NCI-H226 (cell line): ENCODE results near the gene IRAK2.
"Not testable (repeated sequence)": the region's sequence is repeated elsewhere in the genome, so short reads cannot be mapped to it uniquely, and the experiment has no call there.

Source experiments
- DNase-seq: peaks from one replicate; pipeline ENCODE4 v3.0.0-alpha.2; 2015

IRAK2 gene

GRCh38 chr3:10260211-10260701, 95.5 kb downstream of the IRAK2 start:
- no peak for DNase-seq

GRCh38 chr3:10262027-10262426, 97.3 kb downstream of the IRAK2 start:
- DNase-seq = no peak

GRCh38 chr3:10263646-10264363, 99.1 kb downstream of the IRAK2 start:
- DNase-seq = peak; percentile 20

GRCh38 chr3:10265833-10266232, 101.1 kb downstream of the IRAK2 start:
- no peak for DNase-seq

GRCh38 chr3:10266936-10267335, 102.2 kb downstream of the IRAK2 start:
- not testable (repeated sequence) for DNase-seq

GRCh38 chr3:10268116-10268515, 103.4 kb downstream of the IRAK2 start:
- no peak for DNase-seq

- no peak for DNase-seq
Measured at GRCh38 chr3:10268930-10269329, 104.2 kb downstream of the IRAK2 start.

GRCh38 chr3:10269443-10269842, 104.7 kb downstream of the IRAK2 start:
- DNase-seq = no peak

GRCh38 chr3:10272476-10272875, 107.8 kb downstream of the IRAK2 start:
- DNase-seq = not testable (repeated sequence)

- no peak for DNase-seq
Measured at GRCh38 chr3:10272977-10273376, 108.3 kb downstream of the IRAK2 start.

GRCh38 chr3:10273702-10274305, 109.1 kb downstream of the IRAK2 start:
- DNase-seq = no peak

GRCh38 chr3:10274601-10275000, 109.9 kb downstream of the IRAK2 start:
- no peak for DNase-seq

- DNase-seq = no peak
Measured at GRCh38 chr3:10277115-10277625, 112.5 kb downstream of the IRAK2 start.

- DNase-seq = no peak
Measured at GRCh38 chr3:10278501-10278900, 113.8 kb downstream of the IRAK2 start.

- DNase-seq = no peak
Measured at GRCh38 chr3:10279384-10280176, 114.9 kb downstream of the IRAK2 start.

- DNase-seq = no peak
Measured at GRCh38 chr3:10280177-10280529, 115.4 kb downstream of the IRAK2 start.

GRCh38 chr3:10280571-10280970, 115.9 kb downstream of the IRAK2 start:
- DNase-seq = no peak

- no peak for DNase-seq
Measured at GRCh38 chr3:10281951-10282350, 117.2 kb downstream of the IRAK2 start.

- DNase-seq = no peak
Measured at GRCh38 chr3:10283638-10284037, 118.9 kb downstream of the IRAK2 start.

GRCh38 chr3:10284496-10284895, 119.8 kb downstream of the IRAK2 start:
- no peak for DNase-seq

GRCh38 chr3:10285272-10286132, 120.8 kb downstream of the IRAK2 start:
- no peak for DNase-seq

GRCh38 chr3:10286133-10286524, 121.4 kb downstream of the IRAK2 start:
- no peak for DNase-seq
